Endothelial cell of umbilical vein (primary cell): ENCODE results near the gene ATG12.

ENCODE experiments used
- EZH2 ChIP-seq: IDR thresholded peaks from 2 replicates; pipeline ENCODE4 v1.6.1; 2012; ENCODE audit warnings: borderline replicate concordance, low read depth, mild to moderate bottlenecking, moderate library complexity, low read length, inconsistent platforms; ENCODE audit not compliant: severe bottlenecking
- JUN ChIP-seq: IDR thresholded peaks from 2 replicates; pipeline ENCODE4 v1.6.1; 2011; ENCODE audit warnings: borderline replicate concordance, low read depth; ENCODE audit not compliant: insufficient read length, insufficient read depth
- POLR2A ChIP-seq: IDR thresholded peaks from 2 replicates; pipeline ENCODE4 v1.6.1; 2012; ENCODE audit warnings: low read depth, mild to moderate bottlenecking, control low read depth, low read length
- POLR2AphosphoS5 ChIP-seq: IDR thresholded peaks from 2 replicates; pipeline ENCODE4 v1.6.1; 2012; ENCODE audit warnings: low read depth, mild to moderate bottlenecking, control low read depth, low read length, moderate library complexity; ENCODE audit not compliant: insufficient read depth
- TF ChIP-seq, protein P1 (sequence below), 2 donors: IDR thresholded peaks; 1 replicate in 1 of 2; 2 replicates in 1 of 2; pipeline ENCODE4 v1.5.1; 2011; ENCODE audit warnings: low read length in 2 of 2, mild to moderate bottlenecking in 2 of 2, moderate library complexity in 2 of 2, control low read depth in 1 of 2, inconsistent platforms in 1 of 2, low read depth in 1 of 2; ENCODE audit not compliant: insufficient read depth in 1 of 2; ENCODE audit errors: extremely low read depth in 1 of 2

DNA sequence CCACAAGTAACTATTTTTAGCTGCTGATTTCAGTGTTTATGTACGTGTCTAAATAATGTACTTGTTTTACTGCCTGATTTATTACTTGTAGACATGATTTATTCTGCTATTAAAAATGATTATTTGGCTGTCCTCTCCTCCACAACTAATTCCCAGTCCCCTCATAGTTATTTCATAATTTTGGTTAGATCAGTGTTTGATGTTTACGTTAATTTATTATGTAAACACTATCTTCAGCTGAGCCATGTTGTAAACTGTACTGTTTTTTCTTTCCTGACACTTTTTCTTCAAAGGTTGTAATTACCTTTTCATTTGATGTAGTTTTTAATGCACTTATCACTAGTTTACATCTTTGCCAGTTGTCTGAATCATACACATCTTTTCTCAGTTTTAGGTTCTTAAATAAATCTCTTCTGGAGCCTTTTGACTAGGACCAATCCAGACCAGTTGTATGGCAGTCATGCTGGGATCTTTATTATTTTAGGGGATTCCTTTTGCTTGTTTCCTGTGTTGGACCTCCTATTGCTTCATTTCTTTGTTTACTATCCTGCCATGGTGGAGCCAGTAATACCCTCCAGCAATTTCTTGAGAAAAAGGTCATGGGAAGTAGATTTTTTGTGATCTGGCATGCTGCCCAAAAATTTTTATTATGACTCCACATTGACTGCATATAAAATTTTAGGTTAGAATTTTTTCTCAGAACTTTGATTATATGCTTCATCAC is 16.4 kb upstream of the ATG12 start:
- TF ChIP-seq, protein P1, sequence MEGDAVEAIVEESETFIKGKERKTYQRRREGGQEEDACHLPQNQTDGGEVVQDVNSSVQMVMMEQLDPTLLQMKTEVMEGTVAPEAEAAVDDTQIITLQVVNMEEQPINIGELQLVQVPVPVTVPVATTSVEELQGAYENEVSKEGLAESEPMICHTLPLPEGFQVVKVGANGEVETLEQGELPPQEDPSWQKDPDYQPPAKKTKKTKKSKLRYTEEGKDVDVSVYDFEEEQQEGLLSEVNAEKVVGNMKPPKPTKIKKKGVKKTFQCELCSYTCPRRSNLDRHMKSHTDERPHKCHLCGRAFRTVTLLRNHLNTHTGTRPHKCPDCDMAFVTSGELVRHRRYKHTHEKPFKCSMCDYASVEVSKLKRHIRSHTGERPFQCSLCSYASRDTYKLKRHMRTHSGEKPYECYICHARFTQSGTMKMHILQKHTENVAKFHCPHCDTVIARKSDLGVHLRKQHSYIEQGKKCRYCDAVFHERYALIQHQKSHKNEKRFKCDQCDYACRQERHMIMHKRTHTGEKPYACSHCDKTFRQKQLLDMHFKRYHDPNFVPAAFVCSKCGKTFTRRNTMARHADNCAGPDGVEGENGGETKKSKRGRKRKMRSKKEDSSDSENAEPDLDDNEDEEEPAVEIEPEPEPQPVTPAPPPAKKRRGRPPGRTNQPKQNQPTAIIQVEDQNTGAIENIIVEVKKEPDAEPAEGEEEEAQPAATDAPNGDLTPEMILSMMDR (IDR thresholded peaks at IDR 0.05; ENCODE audit: extremely low read depth in 1 of 2, insufficient read depth in 1 of 2, low read depth in 1 of 2, low read length in 2 of 2), result no peak
- TF ChIP-seq POLR2AphosphoS5 (no peak), EZH2 (no peak), JUN (no peak), POLR2A (no peak)
